CD4-positive, alpha-beta T cell treated with Interferon gamma for 1 hour (primary cell): Measurements from ENCODE around the gene MGAT5B.
"Not testable (repeated sequence)": the region's sequence is repeated elsewhere in the genome, so short reads cannot be mapped to it uniquely, and the experiment has no call there.

Source experiments
- DNase-seq: peaks from one replicate; pipeline ENCODE4 v3.0.0-alpha.2; 2020

Gene MGAT5B

DNA sequence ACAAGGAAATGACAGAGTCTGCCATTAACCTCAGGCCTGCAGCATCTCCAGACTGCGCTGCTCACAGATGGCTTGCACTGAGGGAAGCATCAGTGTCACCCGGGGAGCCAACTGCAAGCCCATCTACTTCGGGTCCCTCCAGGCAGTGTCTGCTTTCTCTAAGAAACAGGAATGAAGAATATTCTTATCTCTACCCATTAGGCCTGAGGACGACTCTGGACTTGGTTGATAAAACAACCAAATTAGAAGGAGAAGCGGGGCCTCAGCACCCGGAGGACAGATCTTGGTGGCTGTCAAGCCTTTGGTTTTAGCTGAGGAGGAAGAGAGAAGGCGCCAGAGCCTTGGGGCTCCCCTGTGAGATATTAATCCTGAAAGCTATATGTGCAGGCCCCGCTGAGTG lies 19.5 kb upstream of the MGAT5B start:
- no peak for DNase-seq

DNA sequence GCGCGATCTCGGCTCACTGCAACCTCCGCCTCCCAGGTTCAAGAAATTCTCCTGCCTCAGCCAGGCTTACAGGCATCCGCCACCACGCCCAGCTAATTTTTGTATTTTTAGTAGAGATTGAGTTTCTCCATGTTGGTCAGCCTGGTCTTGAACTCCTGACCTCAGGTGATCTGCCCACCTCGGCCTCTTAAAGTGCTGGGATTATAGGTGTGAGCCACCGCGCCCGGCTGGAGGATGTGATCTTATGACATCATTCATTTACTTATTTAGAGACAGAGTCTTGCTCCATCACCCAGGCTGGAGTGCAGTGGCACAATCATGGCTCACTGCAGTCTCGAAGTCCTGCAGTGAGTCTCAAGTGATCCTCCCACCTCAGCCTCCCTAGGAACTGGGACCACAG lies 19.0 kb upstream of the MGAT5B start:
- DNase-seq: not testable (repeated sequence)

DNA sequence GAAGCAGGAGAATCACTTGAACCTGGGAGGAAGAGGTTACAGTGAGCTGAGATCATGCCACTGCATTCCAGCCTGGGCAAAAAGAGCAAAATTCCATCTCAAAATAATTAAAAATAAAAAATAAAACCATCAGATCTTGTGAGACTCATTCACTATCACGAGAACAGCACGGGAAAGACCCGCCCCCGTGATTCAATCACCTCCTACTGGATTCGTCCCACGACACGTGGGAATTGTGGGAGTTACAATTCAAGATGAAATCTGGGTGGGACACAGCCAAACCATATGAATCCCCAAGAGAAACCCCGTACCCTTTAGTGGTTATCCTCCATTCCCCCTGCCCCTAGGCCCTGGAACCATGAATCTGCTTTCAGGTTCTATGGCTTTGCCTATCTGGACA lies 15.4 kb upstream of the MGAT5B start:
- no peak for DNase-seq

DNA sequence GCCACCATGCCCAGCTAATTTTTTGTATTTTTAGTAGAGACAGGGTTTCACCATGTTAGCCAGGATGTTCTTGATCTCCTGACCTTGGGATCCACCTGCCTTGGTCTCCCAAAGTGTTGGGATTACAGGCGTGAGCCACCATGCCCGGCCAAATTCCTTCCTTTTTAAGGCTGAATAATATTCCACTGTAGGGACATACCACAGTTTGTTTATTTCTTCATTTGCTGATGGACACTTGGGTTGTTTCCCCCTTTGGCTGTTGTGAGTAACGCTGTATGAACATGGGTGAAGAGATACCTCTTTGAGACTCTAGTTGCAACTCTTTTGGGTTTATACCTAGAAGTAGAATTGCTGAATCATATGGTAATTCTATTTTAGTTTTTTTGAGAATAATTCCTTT lies 13.1 kb upstream of the MGAT5B start:
- no peak for DNase-seq

DNA sequence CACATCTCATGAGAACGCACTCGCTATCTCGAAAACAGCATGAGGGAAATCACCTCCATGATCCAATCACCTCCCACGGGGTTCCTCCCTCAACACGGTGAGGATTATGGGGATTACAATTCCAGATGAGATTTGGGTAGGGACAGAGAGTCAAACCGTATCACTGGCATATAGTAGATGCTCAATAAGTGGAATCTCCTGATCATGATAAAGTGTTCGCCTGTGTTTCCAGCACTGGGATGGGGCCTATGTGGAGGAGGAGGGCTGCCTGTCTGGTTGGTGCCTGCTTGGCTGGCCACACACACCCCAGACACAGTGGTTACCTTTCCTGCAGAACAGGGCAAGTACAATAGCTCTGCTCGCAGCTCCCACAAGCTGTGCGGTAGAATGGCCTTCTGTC lies 6.1 kb upstream of the MGAT5B start:
- no peak for DNase-seq

DNA sequence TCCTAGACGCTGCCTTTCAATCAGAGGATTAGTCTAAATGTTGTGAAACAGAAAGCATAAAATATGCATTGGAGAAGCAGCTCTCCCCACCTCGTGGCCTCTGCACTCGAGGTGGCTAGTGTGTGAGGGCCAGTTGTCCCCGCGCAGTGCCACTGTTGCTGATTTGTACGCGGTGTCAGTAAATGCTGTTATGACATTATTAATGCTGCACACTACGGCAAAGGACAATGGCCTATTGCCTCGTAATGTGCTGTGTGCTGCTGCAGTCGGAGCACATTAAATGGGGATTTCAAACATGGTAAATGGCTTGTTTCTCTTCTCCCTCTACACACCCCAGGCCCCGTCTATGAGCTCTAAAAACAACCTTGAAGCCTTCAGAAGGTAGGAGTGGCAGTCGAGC lies 5.7 kb upstream of the MGAT5B start:
- no peak for DNase-seq

DNA sequence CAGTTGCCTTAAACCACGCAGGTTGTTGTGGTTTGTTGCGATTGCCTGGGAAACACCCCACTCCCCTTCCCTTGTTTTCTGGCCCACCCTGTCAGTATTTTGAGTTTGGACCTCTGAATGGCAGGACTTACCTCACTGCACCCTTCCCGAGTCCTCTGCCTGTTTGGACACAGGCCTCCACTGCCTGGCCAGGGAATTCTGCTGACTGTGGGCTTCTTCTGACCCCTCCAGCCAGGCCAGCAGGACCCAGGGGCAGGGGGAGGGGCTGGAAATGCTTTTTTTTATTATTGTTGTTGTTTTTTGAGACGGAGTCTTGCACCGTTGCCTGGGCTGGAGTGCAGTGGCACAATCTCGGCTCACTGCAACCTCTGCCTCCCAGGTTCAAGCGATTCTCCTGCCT lies 4.2 kb upstream of the MGAT5B start:
- DNase-seq: no peak

DNA sequence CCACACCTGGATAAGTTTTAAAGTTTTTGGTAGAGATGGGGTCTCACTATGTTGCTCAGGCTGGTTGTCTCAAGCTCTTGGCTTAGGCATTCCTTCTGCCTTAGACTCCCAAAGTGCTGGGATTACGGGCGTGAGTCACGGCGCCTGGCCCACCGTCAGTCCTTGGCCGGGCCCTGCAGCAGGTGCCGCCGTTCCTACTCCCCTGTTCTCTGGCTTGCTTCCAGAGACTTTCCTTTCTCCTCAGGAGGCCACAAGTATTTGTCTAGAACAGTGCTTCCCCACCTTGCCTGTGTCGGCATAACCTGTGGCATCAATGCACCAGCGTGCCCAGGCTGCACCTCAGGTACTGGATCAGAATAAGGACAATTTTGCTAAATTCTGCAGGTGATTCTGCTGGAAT lies 3.0 kb upstream of the MGAT5B start:
- DNase-seq: no peak

DNA sequence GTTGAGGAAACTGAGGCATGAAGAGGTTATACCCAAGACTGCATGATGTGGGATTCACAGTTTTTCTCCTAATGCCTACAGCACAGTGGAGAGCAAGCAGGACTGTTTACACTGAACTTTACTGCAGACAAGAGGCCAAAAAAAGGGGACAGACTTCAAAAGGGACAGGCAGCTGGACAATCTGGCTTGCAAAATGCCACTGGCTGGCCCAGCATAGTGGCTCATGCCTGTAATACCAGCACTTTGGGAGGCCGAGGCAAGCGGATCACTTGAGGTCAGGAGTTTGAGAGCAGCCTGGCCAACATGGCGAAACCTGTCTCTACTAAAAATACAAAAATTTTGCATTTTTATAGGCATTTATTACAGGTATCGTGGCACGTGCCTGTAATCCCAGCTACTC lies 2.0 kb upstream of the MGAT5B start:
- no peak for DNase-seq

DNA sequence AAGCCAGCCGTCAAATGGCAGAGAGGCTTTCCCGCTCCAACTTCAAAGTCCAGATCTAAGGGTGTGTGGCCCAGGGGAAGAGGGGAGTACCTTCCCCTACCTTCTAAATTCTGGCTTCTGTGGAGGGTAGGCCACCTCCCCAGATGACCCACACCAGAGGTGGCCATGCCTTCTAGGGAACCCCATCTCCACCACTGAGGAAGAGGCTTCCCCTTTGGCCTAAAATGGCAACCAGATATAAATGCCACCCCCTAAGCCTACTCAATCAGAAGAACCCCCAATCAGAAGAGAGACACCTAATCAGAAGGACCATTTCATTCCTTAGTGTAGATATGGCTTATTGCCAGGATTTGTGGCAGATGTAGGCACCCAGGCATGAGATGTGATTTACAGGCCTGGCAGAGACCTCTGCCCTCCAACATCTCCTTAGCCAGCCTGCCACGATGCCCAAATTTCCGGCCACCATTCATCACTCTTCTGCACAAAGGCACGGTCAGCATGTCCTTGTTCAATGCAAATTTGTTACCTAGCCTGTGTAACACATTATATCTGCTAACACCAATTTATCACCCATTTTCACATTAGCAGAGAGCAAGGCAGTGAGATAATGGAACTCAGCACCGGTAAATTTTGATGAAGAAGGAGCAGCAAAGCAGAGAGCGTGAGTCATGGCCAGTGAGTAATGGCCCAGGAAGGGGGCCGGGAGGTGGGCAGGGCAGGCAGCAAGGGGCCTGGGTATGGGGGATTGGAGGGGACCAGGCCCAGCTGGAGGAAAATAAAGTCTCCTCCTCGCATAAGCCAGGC lies 1.2 kb upstream of the MGAT5B start:
- DNase-seq: no peak

DNA sequence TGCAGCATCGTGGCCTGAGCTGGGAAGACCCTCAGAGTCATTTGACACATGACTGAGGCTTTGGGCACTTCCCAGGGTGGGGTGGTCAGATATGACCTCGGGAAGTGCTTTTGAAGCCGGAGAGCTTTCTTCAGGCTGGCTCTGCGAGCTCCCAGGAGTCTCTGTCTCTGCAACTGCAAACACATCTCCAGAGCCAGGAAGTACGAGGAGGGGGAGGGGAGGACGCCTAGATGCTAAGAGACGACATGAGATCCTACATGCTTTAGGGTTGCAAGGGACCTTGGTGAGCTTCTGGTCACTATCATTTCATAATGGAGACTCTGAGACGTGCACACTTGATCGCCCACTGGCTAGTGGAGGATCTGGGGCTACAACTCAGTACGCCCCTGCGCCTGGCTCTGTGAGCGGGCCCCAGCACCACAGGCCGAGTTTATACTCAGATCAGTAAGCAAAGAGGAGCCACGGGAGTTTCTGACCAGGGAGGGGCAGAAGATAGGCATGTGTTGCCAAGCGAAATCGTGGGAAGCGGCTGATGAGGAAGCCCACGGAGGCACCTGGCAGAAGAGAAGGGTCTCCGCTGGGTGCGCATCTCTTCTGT lies 527 bp upstream of the MGAT5B start:
- no peak for DNase-seq

DNA sequence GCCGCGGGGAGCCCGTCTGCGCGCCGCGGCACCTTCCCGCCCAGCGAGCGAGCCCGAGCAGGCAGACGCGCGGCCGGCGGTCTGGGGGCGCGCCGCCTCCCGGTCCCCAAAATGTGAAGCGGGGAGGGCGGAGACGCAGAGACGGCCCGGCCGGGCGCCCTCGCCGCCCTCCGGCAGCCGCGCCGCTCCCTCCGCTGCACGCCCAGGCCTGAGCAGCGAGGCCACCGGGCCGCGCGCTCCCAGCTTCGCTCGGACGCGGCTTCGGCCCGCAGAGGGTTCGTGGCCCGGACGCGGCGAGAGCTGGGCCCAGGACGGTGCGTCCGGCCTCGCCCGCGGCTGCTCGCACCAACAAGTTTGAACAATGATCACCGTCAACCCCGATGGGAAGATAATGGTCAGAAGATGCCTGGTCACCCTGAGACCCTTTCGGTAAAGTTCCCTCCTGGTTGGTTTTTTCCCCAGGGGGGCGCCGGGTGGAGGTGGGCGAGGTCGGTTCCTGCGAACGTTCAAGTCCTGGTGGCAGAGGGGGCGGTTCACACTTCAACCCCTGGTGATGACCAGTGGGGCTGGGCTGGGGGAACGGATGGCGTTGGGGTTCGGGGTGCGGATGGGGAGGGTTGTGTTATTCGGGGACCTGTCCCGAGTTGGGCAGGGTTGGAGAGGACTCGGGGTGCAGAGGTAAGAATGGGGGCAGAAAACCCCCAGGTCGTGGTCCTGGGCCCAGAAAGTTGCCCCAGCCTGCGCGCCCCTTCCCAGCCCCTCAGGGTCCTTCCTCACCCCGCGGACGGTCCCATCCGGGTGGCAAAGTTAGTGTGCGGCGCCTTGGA lies 678 bp downstream of the MGAT5B start:
- no peak for DNase-seq

DNA sequence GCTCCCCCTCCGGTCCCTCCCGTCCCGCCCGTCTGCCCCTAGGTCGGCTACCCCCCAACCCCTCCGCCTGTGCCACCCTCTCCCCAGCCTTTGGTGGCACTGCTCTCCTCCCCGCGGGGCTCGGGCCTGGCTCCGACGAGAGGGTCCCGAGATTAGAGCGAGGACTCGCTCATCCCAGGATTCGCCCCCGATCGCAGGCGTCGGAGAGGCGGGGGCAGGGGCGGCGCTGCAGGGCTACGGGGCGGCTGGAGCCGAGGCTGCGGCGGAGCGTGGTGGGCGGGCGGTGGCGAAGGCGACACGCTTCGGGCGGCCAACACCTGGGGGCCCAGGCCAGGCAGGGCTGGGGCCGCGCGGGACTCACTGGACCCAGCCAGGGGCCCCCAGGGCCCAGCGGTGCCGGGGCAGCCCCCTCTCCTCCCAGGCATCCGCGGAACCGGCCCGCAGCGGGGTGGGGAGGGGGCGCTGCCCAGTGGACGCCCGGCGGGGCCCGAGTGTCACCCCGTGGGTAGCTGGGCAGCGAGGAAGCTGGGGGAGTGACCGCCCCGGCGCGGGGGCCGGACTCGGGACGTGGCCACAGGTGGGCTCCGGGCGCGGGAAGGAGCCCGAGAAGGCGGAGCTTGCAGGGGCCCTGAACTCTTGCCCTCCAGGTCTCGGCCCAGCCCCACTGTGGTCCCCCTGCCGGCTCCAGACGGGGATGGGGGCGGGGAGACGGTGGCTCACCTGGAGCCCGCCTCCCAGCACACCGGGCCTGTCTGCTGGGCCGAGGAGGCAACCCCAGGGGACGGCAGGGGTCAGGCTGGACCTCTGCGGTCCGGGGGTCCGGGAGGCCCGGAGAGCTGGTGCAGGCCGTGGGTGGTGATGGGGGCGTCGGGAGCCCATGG lies 1.5 kb downstream of the MGAT5B start:
- no peak for DNase-seq

DNA sequence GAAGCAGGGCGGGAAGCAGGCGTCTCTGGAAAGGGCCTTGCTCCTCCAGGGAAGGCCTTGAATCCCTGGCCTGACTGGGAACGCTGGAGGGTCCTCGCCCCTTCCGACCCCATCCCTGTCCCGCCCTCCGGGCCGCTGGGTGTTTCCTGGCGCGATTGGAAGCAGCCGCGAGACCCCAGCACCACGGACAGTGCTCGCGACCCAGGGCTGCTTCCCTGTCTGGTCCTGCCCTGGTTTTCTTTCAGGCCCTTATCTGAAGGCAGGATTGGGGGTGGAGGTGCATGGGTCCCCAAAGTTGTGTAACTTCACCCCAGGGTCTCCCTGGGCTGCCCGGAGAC lies 2.1 kb downstream of the MGAT5B start:
- DNase-seq: no peak

DNA sequence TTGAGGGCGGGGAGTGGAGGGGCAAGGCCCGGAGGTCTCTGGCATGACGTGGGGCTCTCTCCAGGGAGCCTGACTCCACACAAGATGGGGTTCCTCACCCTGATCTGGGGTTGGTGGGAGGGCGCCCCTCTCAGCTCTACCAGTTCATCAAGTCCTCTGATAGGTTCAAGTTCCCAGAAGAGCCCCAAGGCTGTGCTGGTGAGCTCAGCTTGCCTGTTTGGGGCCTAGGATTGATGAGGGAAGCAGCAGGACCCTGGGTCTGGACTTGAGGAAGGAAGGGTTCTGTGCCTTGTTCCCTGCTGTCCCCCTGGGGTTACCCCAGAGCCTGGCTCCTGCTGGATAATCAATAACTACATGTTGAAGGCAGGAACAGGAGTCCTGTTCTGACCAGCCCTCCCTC lies 3.5 kb downstream of the MGAT5B start:
- DNase-seq: no peak

DNA sequence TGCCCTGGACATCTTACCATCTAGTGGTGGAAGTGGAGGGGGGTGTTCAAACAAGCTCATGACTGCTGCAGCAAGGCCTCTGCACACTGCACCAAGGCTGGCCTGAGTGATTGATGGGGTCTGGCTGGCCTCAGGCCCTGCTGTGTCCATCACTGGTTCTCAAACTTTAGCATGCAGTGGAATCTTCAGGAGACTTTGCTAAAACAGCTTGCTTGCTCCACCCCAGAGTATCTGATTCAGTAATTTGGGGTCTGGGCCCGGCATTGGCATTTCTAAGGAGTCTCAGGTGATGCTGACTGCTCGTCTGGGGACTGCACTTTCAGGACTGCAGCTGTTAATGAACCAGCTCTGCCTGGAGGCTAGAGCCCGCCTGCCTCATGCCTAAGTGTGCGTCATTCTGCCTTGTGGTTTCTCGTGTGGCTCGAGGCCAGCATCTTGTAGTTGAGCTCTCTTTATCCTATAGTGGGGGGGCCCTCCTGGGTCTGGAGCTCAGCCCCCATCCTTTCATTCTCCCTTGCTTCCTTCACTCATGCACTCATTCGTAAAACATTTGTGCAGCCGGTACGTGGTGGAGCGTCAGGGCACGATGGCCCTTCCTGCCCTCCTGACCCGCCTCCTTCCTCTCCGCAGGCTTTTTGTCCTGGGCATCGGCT lies 4.1 kb downstream of the MGAT5B start:
- no peak for DNase-seq

DNA sequence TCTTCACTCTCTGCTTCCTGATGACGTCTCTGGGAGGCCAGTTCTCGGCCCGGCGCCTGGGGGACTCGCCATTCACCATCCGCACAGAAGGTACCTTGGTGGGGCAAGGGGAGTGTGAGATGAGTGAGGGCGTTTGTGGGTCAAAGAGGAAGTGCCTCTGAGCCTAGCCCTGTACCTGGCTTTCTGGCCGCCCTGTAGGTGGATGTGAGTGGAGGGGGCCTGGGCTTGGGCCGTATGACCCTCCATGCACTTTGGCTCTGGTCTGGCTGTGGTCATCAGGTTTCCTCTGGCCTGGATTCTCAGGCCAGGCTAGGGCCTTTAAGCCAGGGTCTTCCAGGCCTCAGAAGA lies 4.6 kb downstream of the MGAT5B start:
- no peak for DNase-seq

DNA sequence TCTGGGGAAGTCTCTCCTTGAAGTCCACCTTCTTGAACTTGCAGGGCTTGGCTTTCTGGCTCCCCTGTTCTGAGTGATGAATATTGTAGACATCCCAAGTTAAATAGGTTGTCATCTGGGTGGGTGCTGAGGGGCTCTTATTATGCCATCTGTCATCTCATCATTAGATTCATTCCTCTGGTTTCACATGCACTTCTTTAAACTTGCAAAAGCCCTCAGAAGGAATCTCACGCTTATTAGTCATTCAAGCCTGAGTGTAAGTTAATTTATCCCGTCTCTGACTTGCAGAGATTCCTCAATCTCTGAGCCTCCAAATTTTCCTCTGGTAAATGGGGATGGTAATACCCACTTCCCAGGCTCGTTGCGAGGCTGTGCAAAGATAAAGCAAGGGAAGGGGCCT lies 5.7 kb downstream of the MGAT5B start:
- no peak for DNase-seq

DNA sequence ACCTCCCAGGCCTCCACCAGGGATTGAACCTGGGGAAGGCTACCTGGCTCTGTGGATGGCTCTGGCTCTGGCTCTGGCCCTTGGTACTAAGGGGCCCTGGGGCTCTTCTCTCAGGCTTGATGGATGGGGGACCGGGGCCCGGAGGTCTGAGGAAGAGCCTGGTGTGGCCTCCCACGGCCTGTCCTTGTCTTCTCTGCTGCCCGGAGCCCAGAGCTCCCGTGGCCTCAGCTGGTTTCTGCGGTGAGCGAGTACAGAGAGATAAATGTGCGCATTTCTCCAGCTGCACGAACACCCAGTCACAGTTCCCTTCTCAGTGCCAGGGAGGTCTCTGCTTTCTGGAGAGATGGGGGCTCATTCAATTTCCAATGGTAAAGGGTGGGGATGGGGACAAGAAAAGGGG lies 9.2 kb downstream of the MGAT5B start:
- DNase-seq: no peak

DNA sequence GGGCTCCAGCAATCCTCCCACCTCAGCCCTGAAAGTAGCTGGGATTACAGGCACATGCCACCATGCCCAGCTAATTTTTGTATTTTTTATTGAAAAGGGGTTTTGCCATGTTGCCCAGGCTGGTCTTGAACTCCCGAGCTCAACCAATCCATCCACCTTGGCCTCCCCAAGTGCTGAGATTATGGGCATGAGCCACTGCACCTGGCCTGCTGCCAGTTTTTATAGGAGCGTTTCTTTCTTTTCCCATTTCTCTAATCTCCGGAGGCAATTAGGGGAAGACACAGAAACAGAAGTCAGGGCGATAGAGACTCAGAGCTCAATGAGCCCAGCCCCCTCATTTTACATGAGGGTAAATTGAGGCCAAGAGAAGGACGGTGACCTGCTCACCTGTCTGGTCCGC lies 10.4 kb downstream of the MGAT5B start:
- DNase-seq: no peak

DNA sequence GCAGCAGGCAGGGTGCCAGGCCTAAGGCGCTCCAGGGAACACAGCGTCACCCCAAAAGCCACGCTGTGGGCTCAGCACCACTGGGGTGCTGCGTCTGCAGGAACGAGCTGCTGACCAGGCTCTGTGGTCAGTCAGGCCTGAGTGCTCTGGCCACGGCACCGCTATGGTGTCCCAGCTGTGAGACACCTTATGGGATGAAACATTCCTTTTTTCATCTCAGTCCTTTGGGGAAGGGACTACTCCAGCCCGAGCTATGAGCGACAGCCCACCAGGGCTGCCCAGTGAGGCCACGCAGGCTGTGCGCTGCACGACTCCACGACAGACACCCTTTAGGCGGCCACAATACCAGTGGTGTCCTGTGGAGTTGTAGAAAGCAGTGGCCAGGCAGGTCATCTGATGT lies 11.1 kb downstream of the MGAT5B start:
- no peak for DNase-seq

DNA sequence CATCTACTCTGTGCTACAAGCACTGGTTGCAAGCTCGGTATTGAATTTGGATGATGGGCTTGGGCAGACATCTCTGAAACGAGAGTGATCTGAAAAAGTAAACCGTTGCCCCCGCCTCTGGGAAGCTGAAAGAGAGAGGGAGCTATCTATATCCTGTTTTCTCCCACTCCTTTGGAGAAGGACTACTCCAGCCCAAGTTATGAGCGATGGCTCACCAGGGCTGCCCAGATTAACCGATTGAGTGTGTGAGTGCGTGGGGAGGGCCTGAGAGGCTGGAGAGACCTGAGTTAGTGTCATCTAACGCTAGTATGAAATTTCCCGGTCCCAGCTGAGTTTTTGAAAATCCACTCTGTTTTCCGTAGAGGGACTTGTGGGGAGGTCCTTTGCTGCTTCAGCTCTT lies 11.5 kb downstream of the MGAT5B start:
- DNase-seq: no peak

DNA sequence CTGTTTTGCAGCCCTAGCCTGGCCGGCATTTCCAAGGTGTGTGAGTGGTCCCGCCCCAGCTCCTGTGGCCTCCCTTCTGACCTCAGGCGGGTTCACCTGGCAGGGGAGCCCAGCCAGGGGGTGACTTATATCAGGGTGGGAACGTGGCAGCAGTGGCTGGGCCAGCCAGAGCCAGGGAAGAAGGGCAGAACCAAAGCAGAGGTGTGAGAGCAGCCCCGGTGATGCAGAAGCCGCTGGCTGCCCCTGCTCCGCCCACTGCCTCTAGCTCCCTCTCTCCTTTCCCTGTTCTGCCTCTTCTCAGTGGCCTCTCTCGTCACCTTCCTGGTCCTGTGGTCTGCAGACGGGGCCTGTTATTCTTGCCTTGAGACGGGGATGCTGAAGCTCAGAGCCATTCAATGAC lies 12.1 kb downstream of the MGAT5B start:
- no peak for DNase-seq
